WTC11 (cell line): ENCODE measurements around the gene LGALS1. TPM values are rescaled to one million over a fixed set of nuclear protein-coding genes. Genes with fewer than 3 reads are reported as not detected.

ENCODE experiments used
- ATAC-seq: fragments of 200-7000 bp; cut with Tn5 transposase; 2 replicates; pipeline ENCODE4 v1.10.0; 2021; ENCODE audit warnings: mild to moderate bottlenecking, moderate library complexity
- CTCF ChIA-PET: fragments of 300-600 bp; sonication (Branson Sonifier 250); formaldehyde crosslinking; loops from one replicate; lab custom pipeline; 2021; ENCODE audit warnings: antibody characterized with exemption; lab: Charles Lee
- POLR2A ChIA-PET: fragments of 350-600 bp; sonication (Branson Sonifier 250); formaldehyde crosslinking; loops from one replicate; lab custom pipeline; 2021; ENCODE audit warnings: antibody characterized with exemption; lab: Charles Lee
- DNase-seq: peaks from one replicate; pipeline ENCODE4 v3.0.0; 2021; ENCODE audit warnings: low spot score
- H3K27ac Mint-ChIP-seq: 2 replicates; pipeline ENCODE4 v1.8.0; 2021; ENCODE audit warnings: mixed read lengths
- H3K27me3 Mint-ChIP-seq: 2 replicates; pipeline ENCODE4 v1.8.0; 2021; ENCODE audit warnings: low read depth, mild to moderate bottlenecking, moderate library complexity, mixed read lengths
- H3K36me3 Mint-ChIP-seq: 2 replicates; pipeline ENCODE4 v1.8.0; 2021; ENCODE audit warnings: mixed read lengths
- H3K4me1 Mint-ChIP-seq: 2 replicates; pipeline ENCODE4 v1.8.0; 2022; ENCODE audit warnings: mixed read lengths
- H3K4me3 Mint-ChIP-seq: 2 replicates; pipeline ENCODE4 v1.8.0; 2021; ENCODE audit warnings: mild to moderate bottlenecking, moderate library complexity, mixed read lengths
- H3K9me3 Mint-ChIP-seq: 2 replicates; pipeline ENCODE4 v1.8.0; 2021; ENCODE audit warnings: mixed read lengths
- ATF6 ChIP-seq: sonication (generic); formaldehyde crosslinking; IDR thresholded peaks from 2 replicates; pipeline ENCODE4 v1.8.1; 2023; ENCODE audit warnings: mild to moderate bottlenecking, missing genetic modification reagents
- EMX1 ChIP-seq: fragments of 250-450 bp; sonication (Bioruptor Pico); IDR thresholded peaks from 2 replicates; pipeline ENCODE4 v1.8.0; 2021; ENCODE audit warnings: mild to moderate bottlenecking
- FOXP4 ChIP-seq: sonication (generic); formaldehyde crosslinking; IDR thresholded peaks from 2 replicates; pipeline ENCODE4 v1.8.0; 2022; ENCODE audit warnings: mild to moderate bottlenecking, missing genetic modification reagents
- GABPB1 ChIP-seq: sonication (generic); formaldehyde crosslinking; IDR thresholded peaks from 2 replicates; pipeline ENCODE4 v1.8.1; 2023; ENCODE audit warnings: mild to moderate bottlenecking, missing genetic modification reagents
- JAZF1 ChIP-seq: fragments of 250-450 bp; sonication (Bioruptor Pico); IDR thresholded peaks from 2 replicates; pipeline ENCODE4 v1.9.0; 2021; ENCODE audit warnings: moderate library complexity, mild to moderate bottlenecking, inconsistent platforms
- NFATC4 ChIP-seq: fragments of 250-450 bp; sonication (Bioruptor Pico); IDR thresholded peaks from 2 replicates; pipeline ENCODE4 v1.9.0; 2021; ENCODE audit warnings: mild to moderate bottlenecking
- NFE2L1 ChIP-seq: sonication (generic); formaldehyde crosslinking; IDR thresholded peaks from 2 replicates; pipeline ENCODE4 v1.8.1; 2023; ENCODE audit warnings: missing genetic modification reagents
- NR1H2 ChIP-seq: sonication (generic); formaldehyde crosslinking; IDR thresholded peaks from 2 replicates; pipeline ENCODE4 v1.9.0; 2021; ENCODE audit warnings: mild to moderate bottlenecking, moderate library complexity, missing genetic modification reagents
- ZNF232 ChIP-seq: sonication (generic); formaldehyde crosslinking; IDR thresholded peaks from 2 replicates; pipeline ENCODE4 v1.8.0; 2022; ENCODE audit warnings: mild to moderate bottlenecking, missing genetic modification reagents
- ZNF263 ChIP-seq: sonication (generic); formaldehyde crosslinking; IDR thresholded peaks from 2 replicates; pipeline ENCODE4 v1.8.1; 2022; ENCODE audit warnings: low read depth, mild to moderate bottlenecking, moderate library complexity, missing genetic modification reagents
- ZNF423 ChIP-seq: fragments of 250-450 bp; sonication (Bioruptor Pico); IDR thresholded peaks from 2 replicates; pipeline ENCODE4 v2.1.2; 2022; ENCODE audit warnings: mild to moderate bottlenecking, moderate library complexity
- ZSCAN18 ChIP-seq: fragments of 250-450 bp; sonication (Bioruptor Pico); IDR thresholded peaks from 2 replicates; pipeline ENCODE4 v2.1.2; 2022; ENCODE audit warnings: mild to moderate bottlenecking, moderate library complexity
- total RNA-seq: library from RNA; stranded (reverse); gene quantifications from 3 replicates; pipeline ENCODE4 v1.2.3, GENCODE V29; 2021
- TF ChIP-seq, protein P1 (sequence below): fragments of 250-450 bp; sonication (Bioruptor Pico); IDR thresholded peaks from 2 replicates; pipeline ENCODE4 v1.8.0; 2021; ENCODE audit warnings: mild to moderate bottlenecking
- TF ChIP-seq, protein P2 (sequence below): sonication (generic); formaldehyde crosslinking; IDR thresholded peaks from 2 replicates; pipeline ENCODE4 v1.8.1; 2023; ENCODE audit warnings: mild to moderate bottlenecking, missing genetic modification reagents, borderline replicate concordance

The LGALS1 gene
- total RNA-seq, 1 experiment from 2014 or later = 17.3 TPM

- peaks cover 17% of the 10 kb centered on the region; the same call in 1 of the 2 replicates for H3K36me3 Mint-ChIP-seq
- DNase-seq = no peak
- no peak for TF ChIP-seq ZSCAN18 (CRISPR knock-in tag)
- TF ChIP-seq NFE2L1 (CRISPR knock-in tag) = no peak
- TF ChIP-seq, protein P1, sequence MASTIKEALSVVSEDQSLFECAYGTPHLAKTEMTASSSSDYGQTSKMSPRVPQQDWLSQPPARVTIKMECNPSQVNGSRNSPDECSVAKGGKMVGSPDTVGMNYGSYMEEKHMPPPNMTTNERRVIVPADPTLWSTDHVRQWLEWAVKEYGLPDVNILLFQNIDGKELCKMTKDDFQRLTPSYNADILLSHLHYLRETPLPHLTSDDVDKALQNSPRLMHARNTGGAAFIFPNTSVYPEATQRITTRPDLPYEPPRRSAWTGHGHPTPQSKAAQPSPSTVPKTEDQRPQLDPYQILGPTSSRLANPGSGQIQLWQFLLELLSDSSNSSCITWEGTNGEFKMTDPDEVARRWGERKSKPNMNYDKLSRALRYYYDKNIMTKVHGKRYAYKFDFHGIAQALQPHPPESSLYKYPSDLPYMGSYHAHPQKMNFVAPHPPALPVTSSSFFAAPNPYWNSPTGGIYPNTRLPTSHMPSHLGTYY (CRISPR knock-in tag) = no peak
- TF ChIP-seq ZNF423 = no peak
- TF ChIP-seq, all 79 proteins: peak for 0
- Mint-ChIP-seq H3K4me1 (peaks cover 29% of the 10 kb centered on the region), H3K9me3 (no peaks in the 10 kb centered on the region), H3K27me3 (no peaks in the 10 kb centered on the region), H3K27ac (peak overlapping the region; percentile 30; the same call in 1 of the 2 replicates), H3K4me3 (no peak overlapping the region)
- ATAC-seq = no peak
- ChIA-PET POLR2A (no interaction called here), CTCF (interaction anchor here (0.9 to 12.1 kb wide), 9 partner anchors 9 to 73 kb away, joined by 3 to 161 read pairs (median 6); partner anchors contain the start of genes GGA1, LGALS1 and SH3BP1)
These were observed 13.4 kb upstream of the LGALS1 start for GRCh38 chr22:37662039-37662438.

DNA sequence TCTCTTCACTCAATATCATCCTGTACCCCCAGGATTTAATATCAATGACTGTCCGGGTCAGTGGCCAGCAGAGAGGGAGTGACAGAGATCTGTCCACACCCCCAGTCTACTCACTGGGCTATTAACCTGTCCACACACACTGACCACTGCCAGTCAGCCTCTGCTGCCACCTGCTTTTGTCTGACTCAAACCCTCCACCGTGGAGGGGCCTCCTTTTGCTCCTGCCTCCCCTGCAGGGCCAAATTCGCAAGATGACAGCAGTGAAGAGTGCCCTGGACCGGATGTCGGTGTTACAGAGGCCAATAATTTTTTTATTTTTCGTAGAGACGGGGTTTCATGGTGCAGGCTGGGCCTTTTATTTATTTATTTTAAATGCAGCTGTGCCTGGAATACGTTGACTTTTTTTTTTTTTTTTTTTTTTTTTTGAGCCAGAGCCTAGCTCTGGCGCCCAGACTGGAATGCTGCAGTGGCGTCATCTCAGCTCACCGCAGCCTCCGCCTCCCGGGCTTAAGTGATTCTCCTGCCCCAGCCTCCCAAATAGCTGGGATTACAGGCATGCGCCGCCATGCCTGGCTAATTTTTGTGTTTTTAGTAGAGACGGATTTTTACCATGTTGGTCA, 11.8 kb upstream of the LGALS1 start:
- Mint-ChIP-seq H3K4me1 (peaks cover 29% of the 10 kb centered on the region), H3K27ac (peak overlapping the region; percentile 45; the same call in 1 of the 2 replicates), H3K27me3 (no peaks in the 10 kb centered on the region), H3K9me3 (no peaks in the 10 kb centered on the region), H3K4me3 (no peak overlapping the region), H3K36me3 (peaks cover 17% of the 10 kb centered on the region; the same call in 1 of the 2 replicates)
- CTCF ChIA-PET = interaction anchor here (0.6 to 12.1 kb wide), 6 partner anchors 12 to 284 kb away, joined by 3 to 161 read pairs (median 4); partner anchors contain the start of genes LGALS1 and SH3BP1
- TF ChIP-seq, protein P2, sequence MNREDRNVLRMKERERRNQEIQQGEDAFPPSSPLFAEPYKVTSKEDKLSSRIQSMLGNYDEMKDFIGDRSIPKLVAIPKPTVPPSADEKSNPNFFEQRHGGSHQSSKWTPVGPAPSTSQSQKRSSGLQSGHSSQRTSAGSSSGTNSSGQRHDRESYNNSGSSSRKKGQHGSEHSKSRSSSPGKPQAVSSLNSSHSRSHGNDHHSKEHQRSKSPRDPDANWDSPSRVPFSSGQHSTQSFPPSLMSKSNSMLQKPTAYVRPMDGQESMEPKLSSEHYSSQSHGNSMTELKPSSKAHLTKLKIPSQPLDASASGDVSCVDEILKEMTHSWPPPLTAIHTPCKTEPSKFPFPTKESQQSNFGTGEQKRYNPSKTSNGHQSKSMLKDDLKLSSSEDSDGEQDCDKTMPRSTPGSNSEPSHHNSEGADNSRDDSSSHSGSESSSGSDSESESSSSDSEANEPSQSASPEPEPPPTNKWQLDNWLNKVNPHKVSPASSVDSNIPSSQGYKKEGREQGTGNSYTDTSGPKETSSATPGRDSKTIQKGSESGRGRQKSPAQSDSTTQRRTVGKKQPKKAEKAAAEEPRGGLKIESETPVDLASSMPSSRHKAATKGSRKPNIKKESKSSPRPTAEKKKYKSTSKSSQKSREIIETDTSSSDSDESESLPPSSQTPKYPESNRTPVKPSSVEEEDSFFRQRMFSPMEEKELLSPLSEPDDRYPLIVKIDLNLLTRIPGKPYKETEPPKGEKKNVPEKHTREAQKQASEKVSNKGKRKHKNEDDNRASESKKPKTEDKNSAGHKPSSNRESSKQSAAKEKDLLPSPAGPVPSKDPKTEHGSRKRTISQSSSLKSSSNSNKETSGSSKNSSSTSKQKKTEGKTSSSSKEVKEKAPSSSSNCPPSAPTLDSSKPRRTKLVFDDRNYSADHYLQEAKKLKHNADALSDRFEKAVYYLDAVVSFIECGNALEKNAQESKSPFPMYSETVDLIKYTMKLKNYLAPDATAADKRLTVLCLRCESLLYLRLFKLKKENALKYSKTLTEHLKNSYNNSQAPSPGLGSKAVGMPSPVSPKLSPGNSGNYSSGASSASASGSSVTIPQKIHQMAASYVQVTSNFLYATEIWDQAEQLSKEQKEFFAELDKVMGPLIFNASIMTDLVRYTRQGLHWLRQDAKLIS (CRISPR knock-in tag) = no peak
- TF ChIP-seq NR1H2 = no peak
- no peak for TF ChIP-seq NFATC4 (CRISPR knock-in tag)
- no peak for TF ChIP-seq ZNF263
- TF ChIP-seq ZNF232 (CRISPR knock-in tag) = no peak
- TF ChIP-seq FOXP4 (CRISPR knock-in tag) = no peak
- no peak for TF ChIP-seq ATF6 (CRISPR knock-in tag)
- TF ChIP-seq JAZF1 = no peak
- TF ChIP-seq GABPB1 (CRISPR knock-in tag) = no peak
- no peak for TF ChIP-seq EMX1 (CRISPR knock-in tag)
- ATAC-seq = no peak
- no peak for DNase-seq
- POLR2A ChIA-PET = interaction anchor here (0.7 kb wide), 1 partner anchor 99 kb away, joined by 3 read pairs; no protein-coding TSS in a partner anchor
